IMR-90 (cell line): ENCODE measurements around the gene ASAP2. TPM values are rescaled to one million over a fixed set of nuclear protein-coding genes. Genes with fewer than 3 reads are reported as not detected.

Experiments used
- ATAC-seq: fragments of 200-7000 bp; cut with Tn5 transposase; 2 replicates; pipeline ENCODE4 v1.9.1; 2020; ENCODE audit warnings: low read depth, mild to moderate bottlenecking, moderate library complexity
- BruUV-seq: library from RNA; stranded (reverse); fragments of 400-500 nt; replicated peaks from 2 replicates; lab custom pipeline; 2021; lab: Mats Ljungman, UMichigan
- CTCF ChIA-PET: fragments of 300-600 bp; formaldehyde crosslinking; extraction: SDS; loops from one replicate; lab custom pipeline; 2021; ENCODE audit warnings: antibody characterized with exemption; lab: Yijun Ruan, JAX
- POLR2A ChIA-PET: fragments of 300-600 bp; sonication (Branson Sonifier 250); formaldehyde crosslinking; loops from one replicate; lab custom pipeline; 2022; ENCODE audit warnings: antibody characterized with exemption; ENCODE audit not compliant: unreplicated experiment; lab: Charles Lee
- DNase-seq: peaks from one replicate; pipeline ENCODE4 v3.0.0; 2013
- H2AFZ ChIP-seq: replicated peaks from 2 replicates; pipeline ENCODE3; 2013; ENCODE audit warnings: low read length, mild to moderate bottlenecking; ENCODE audit not compliant: poor library complexity
- H2AK5ac ChIP-seq: 2 replicates; pipeline ENCODE4 v1.6.1; 2013; ENCODE audit warnings: low read depth, low read length, inconsistent platforms
- H2AK9ac ChIP-seq: replicated peaks from 2 replicates; pipeline ENCODE3; 2013; ENCODE audit warnings: mild to moderate bottlenecking, low read depth, low read length, moderate library complexity; ENCODE audit not compliant: poor library complexity
- H2BK120ac ChIP-seq: 2 replicates; pipeline ENCODE4 v1.6.1; 2013; ENCODE audit warnings: low read depth, low read length, inconsistent platforms
- H2BK15ac ChIP-seq: 3 replicates; pipeline ENCODE4 v1.6.1; 2013; ENCODE audit warnings: low read depth, low read length, inconsistent platforms
- H2BK20ac ChIP-seq: 2 replicates; pipeline ENCODE4 v1.6.1; 2013; ENCODE audit warnings: low read depth, mild to moderate bottlenecking, inconsistent platforms, low read length, moderate library complexity
- H2BK5ac ChIP-seq: 2 replicates; pipeline ENCODE4 v1.6.1; 2013; ENCODE audit warnings: mild to moderate bottlenecking, low read depth, low read length, inconsistent platforms; ENCODE audit not compliant: poor library complexity, severe bottlenecking
- H3K14ac ChIP-seq: replicated peaks from 2 replicates; pipeline ENCODE4 v1.6.1; 2013; ENCODE audit warnings: low read depth, low read length, inconsistent platforms
- H3K18ac ChIP-seq: 2 replicates; pipeline ENCODE4 v1.6.1; 2013; ENCODE audit warnings: low read depth, low read length, control low read depth
- H3K23ac ChIP-seq: 2 replicates; pipeline ENCODE4 v1.6.1; 2013; ENCODE audit warnings: low read depth, low read length, inconsistent platforms
- H3K27ac ChIP-seq: 2 replicates; pipeline ENCODE4 v1.5.1; 2013; ENCODE audit warnings: mild to moderate bottlenecking, control low read depth, low read length; ENCODE audit not compliant: insufficient read depth
- H3K27me3 ChIP-seq: 2 replicates; pipeline ENCODE4 v1.6.1; 2013; ENCODE audit warnings: low read length; ENCODE audit not compliant: control insufficient read depth, insufficient read depth
- H3K36me3 ChIP-seq: 2 replicates; pipeline ENCODE4 v1.6.1; 2013; ENCODE audit warnings: low read length, mixed read lengths; ENCODE audit not compliant: control insufficient read depth, insufficient read depth
- H3K4ac ChIP-seq: 2 replicates; pipeline ENCODE4 v1.6.1; 2013; ENCODE audit warnings: low read depth, low read length, inconsistent platforms
- H3K4me1 ChIP-seq: 2 replicates; pipeline ENCODE4 v1.6.1; 2013; ENCODE audit warnings: low read length, mixed read lengths; ENCODE audit not compliant: control insufficient read depth, insufficient read depth
- H3K4me2 ChIP-seq: 2 replicates; pipeline ENCODE4 v1.6.1; 2013; ENCODE audit warnings: low read depth, mild to moderate bottlenecking, control low read depth, low read length, moderate library complexity
- H3K4me3 ChIP-seq: 2 replicates; pipeline ENCODE4 v1.5.1; 2013; ENCODE audit warnings: low read depth, mild to moderate bottlenecking, control low read depth, low read length, moderate library complexity; ENCODE audit not compliant: insufficient read depth
- H3K56ac ChIP-seq: 2 replicates; pipeline ENCODE4 v1.6.1; 2013; ENCODE audit warnings: low read length, inconsistent platforms; ENCODE audit not compliant: insufficient read depth; ENCODE audit errors: extremely low read depth
- H3K79me1 ChIP-seq, 2 experiments: 2 replicates each; pipeline ENCODE4 v1.6.1; 2013; ENCODE audit warnings: low read length in 2 of 2, inconsistent platforms in 1 of 2, low read depth in 1 of 2
- H3K9ac ChIP-seq: 2 replicates; pipeline ENCODE4 v1.6.1; 2013; ENCODE audit warnings: low read depth, low read length, control low read depth
- H3K9me1 ChIP-seq: 2 replicates; pipeline ENCODE4 v1.6.1; 2013; ENCODE audit warnings: low read length, inconsistent platforms; ENCODE audit not compliant: insufficient read depth
- H3K9me3 ChIP-seq: 2 replicates; pipeline ENCODE4 v1.6.1; 2013; ENCODE audit warnings: low read length; ENCODE audit not compliant: control insufficient read depth, insufficient read depth
- H4K20me1 ChIP-seq: 2 replicates; pipeline ENCODE4 v1.6.1; 2013; ENCODE audit warnings: low read length, inconsistent platforms; ENCODE audit not compliant: insufficient read depth
- H4K5ac ChIP-seq: 2 replicates; pipeline ENCODE4 v1.6.1; 2013; ENCODE audit warnings: mild to moderate bottlenecking, low read depth, low read length, control low read depth
- H4K8ac ChIP-seq, 2 experiments: 2 replicates each; pipeline ENCODE4 v1.6.1; 2013; ENCODE audit warnings: low read depth in 2 of 2, low read length in 2 of 2, control low read depth in 1 of 2, inconsistent platforms in 1 of 2
- H4K91ac ChIP-seq: 2 replicates; pipeline ENCODE4 v1.6.1; 2013; ENCODE audit warnings: low read depth, low read length, inconsistent platforms; ENCODE audit not compliant: insufficient read depth
- BHLHE40 ChIP-seq: fragments of 150-350 bp; IDR thresholded peaks from 2 replicates; pipeline ENCODE4 v1.6.1; 2016; ENCODE audit warnings: mild to moderate bottlenecking, low read depth, low read length
- CEBPB ChIP-seq: IDR thresholded peaks from 2 replicates; pipeline ENCODE4 v1.6.1; 2012; ENCODE audit warnings: low read depth, low read length, improper control_type of control experiment
- CHD1 ChIP-seq: IDR thresholded peaks from 2 replicates; pipeline ENCODE4 v1.6.1; 2012; ENCODE audit warnings: low read depth, low read length, improper control_type of control experiment
- MAFK ChIP-seq: IDR thresholded peaks from 2 replicates; pipeline ENCODE4 v1.6.1; 2012; ENCODE audit warnings: low read depth, low read length, improper control_type of control experiment
- MAZ ChIP-seq: IDR thresholded peaks from 2 replicates; pipeline ENCODE4 v1.6.1; 2012; ENCODE audit warnings: low read depth, mild to moderate bottlenecking, low read length, improper control_type of control experiment, moderate library complexity, borderline replicate concordance
- NFE2L2 ChIP-seq: fragments of 150-350 bp; IDR thresholded peaks from 2 replicates; pipeline ENCODE4 v1.6.1; 2016; ENCODE audit warnings: low read depth, mild to moderate bottlenecking, low read length
- POLR2A ChIP-seq: IDR thresholded peaks from 2 replicates; pipeline ENCODE4 v1.6.1; 2012; ENCODE audit warnings: mild to moderate bottlenecking, low read depth, low read length
- RAD21 ChIP-seq: IDR thresholded peaks from 2 replicates; pipeline ENCODE4 v1.6.1; 2012; ENCODE audit warnings: low read length, improper control_type of control experiment
- RCOR1 ChIP-seq: IDR thresholded peaks from 2 replicates; pipeline ENCODE4 v1.6.1; 2012; ENCODE audit warnings: mild to moderate bottlenecking, low read length, improper control_type of control experiment; ENCODE audit not compliant: insufficient replicate concordance
- SMC3 ChIP-seq: fragments of 150-350 bp; IDR thresholded peaks from 2 replicates; pipeline ENCODE4 v1.6.1; 2016; ENCODE audit warnings: low read depth, mild to moderate bottlenecking, antibody characterized with exemption, low read length, moderate library complexity
- WGBS, 2 experiments: methylation state at CpG; one replicate each; pipeline versions ENCODE4 v1.1.5 to v1.1.7; 2013; ENCODE audit warnings: missing lambda C conversion rate in 2 of 2; ENCODE audit not compliant: insufficient read length in 1 of 2; ENCODE audit errors: extremely low coverage in 2 of 2; 5-methylcytosine and 5-hydroxymethylcytosine counted together
- dilution Hi-C: fragments of 300-500 bp; cut with HindIII; formaldehyde crosslinking; loops from one replicate; pipeline ENCODE4 v1.14.3; 2018; ENCODE audit warnings: low sequenced_read_pairs; ENCODE audit not compliant: unreplicated experiment
- in situ Hi-C: fragments of 300-500 bp; cut with MboI; formaldehyde crosslinking; loops from 3 replicates; pipeline ENCODE4 v1.14.3; 2019; ENCODE audit warnings: low sequenced_read_pairs, inconsistent platforms, mixed read lengths
- intact Hi-C: fragments of 100-400 bp; cut with micrococcal nuclease; formaldehyde crosslinking; loops from 2 replicates; pipeline ENCODE4 v1.10.0; 2022
- polyA plus RNA-seq, 3 experiments: library from polyadenylated mRNA; depleted of rRNA; stranded (reverse); fragments of >200 nt; gene quantifications; 2 replicates each; pipeline ENCODE4 v1.2.3, GENCODE V29; 2012; ENCODE audit warnings: low replicate concordance in 1 of 3
- total RNA-seq: library from RNA; depleted of rRNA; stranded (reverse); fragments of >200 nt; gene quantifications from 2 replicates; pipeline ENCODE4 v1.2.3, GENCODE V29; 2012

ASAP2 gene
- total and polyA plus RNA-seq, 2 of the 4 experiments (the other 2 are of a cell fraction), result 19.7 to 28.1 TPM

- intact Hi-C loops, result no loop called here
- TF ChIP-seq RAD21 (no peak), MAFK (no peak), CHD1 (no peak), BHLHE40 (no peak), SMC3 (no peak), MAZ (no peak), RCOR1 (no peak), CEBPB (no peak), POLR2A (no peak), NFE2L2 (no peak)
- no peak overlapping the region for H3K4me2 ChIP-seq
These were observed 31.2 kb downstream of the ASAP2 start for GRCh38 chr2:9237831-9238230.

More at GRCh38 chr2:9237831-9238230, 31.2 kb downstream of the ASAP2 start:
- dilution Hi-C loops (no loop called here), in situ Hi-C loops (no loop called here)
- Histone ChIP-seq H2AK5ac (peak overlapping the region; percentile 54), H4K8ac (peak overlapping the region; percentile 34 to 77; a peak in 3 of 4 replicates), H3K36me3 (no peaks in the 10 kb centered on the region; the same call in 1 of the 2 replicates), H2AFZ (no peak overlapping the region), H3K18ac (no peak overlapping the region), H2BK15ac (peak overlapping the region; percentile 8; the same call in 2 of the 3 replicates), H3K4ac (peak overlapping the region; percentile 32), H2BK5ac (peak overlapping the region; percentile 4), H4K20me1 (peaks cover 7% of the 10 kb centered on the region), H2BK20ac (peak overlapping the region; percentile 0; the same call in 1 of the 2 replicates), H3K14ac (peak overlapping the region; percentile 24), H3K4me3 (no peak overlapping the region), H2AK9ac (peak overlapping the region; percentile 35), H3K23ac (peak overlapping the region; percentile 15), H3K9me3 (no peaks in the 10 kb centered on the region), H3K9ac (no peak overlapping the region), H3K79me1 (peaks cover 53 to 89% of the 10 kb centered on the region in 2 experiments), H3K27me3 (no peaks in the 10 kb centered on the region), H3K9me1 (peaks cover 37% of the 10 kb centered on the region), H2BK120ac (peak overlapping the region; percentile 45), H4K91ac (peak overlapping the region; percentile 8), H3K4me1 (peaks cover 36% of the 10 kb centered on the region), H4K5ac (peak overlapping the region; percentile 61; the same call in 1 of the 2 replicates), H3K56ac (no peak overlapping the region), H3K27ac (peak overlapping the region; percentile 19; the same call in 1 of the 2 replicates)
- ChIA-PET CTCF (no interaction called here), POLR2A (interaction anchor here (0.6 kb wide), 1 partner anchor 150 kb away, joined by 7 read pairs; no protein-coding TSS in a partner anchor)
- no TSS peak for BruUV-seq
- DNase-seq (no peak), ATAC-seq (no peak)
- WGBS, 2 experiments, result no CpG with 5 or more reads among the region's 5 CpGs
